T-cell (primary cell): ENCODE measurements around the gene ACAT1. TPM values are rescaled to one million over a fixed set of nuclear protein-coding genes. Genes with fewer than 3 reads are reported as not detected.
A peak's percentile ranks its signal among the peaks of the same experiment; 100 is the strongest.

Experiments used
- ATAC-seq, 4 experiments: fragments of 200-7000 bp in 3 of 4; fragments of 150-1000 bp in 1 of 4; cut with Tn5 transposase; replicated peaks in 1 of 4; 1 replicate in 3 of 4; 2 replicates in 1 of 4; pipeline ENCODE4 v1.10.0; 2021; ENCODE audit warnings: moderate library complexity in 3 of 4, mild to moderate bottlenecking in 2 of 4, moderate number of reproducible peaks in 1 of 4
- CTCF ChIA-PET, 2 donors: fragments of 300-600 bp; sonication (Branson Sonifier 250); formaldehyde crosslinking; loops; one replicate each; lab custom pipeline; 2022; ENCODE audit warnings: antibody characterized with exemption in 2 of 2; lab: Charles Lee
- POLR2A ChIA-PET, 2 donors: fragments of 300-600 bp; sonication (Branson Sonifier 250); formaldehyde crosslinking; loops; one replicate each; lab custom pipeline; 2022; ENCODE audit warnings: antibody characterized with exemption in 2 of 2; lab: Charles Lee
- DNase-seq, 35 experiments: peaks; one replicate each; pipeline versions ENCODE4 v3.0.0 to v3.0.0-alpha.2; 2013 to 2023
- H3K27ac ChIP-seq: one replicate; pipeline ENCODE4 v1.5.1; 2013; ENCODE audit warnings: low read length
- H3K27me3 ChIP-seq, 2 experiments: replicated peaks in 1 of 2; 1 replicate in 1 of 2; 2 replicates in 1 of 2; pipeline versions ENCODE4 v1.6.1 to v1.7.0; 2013; ENCODE audit warnings: low read length in 1 of 2, mixed read lengths in 1 of 2; ENCODE audit not compliant: control insufficient read depth in 2 of 2, insufficient read depth in 2 of 2; ENCODE audit errors: extremely low read depth in 1 of 2
- H3K36me3 ChIP-seq, 2 donors: 1 replicate in 1 of 2; 2 replicates in 1 of 2; pipeline versions ENCODE4 v1.6.1 to v1.7.0; 2013; ENCODE audit warnings: low read length in 1 of 2; ENCODE audit not compliant: control insufficient read depth in 2 of 2, insufficient read depth in 1 of 2; ENCODE audit errors: extremely low read depth in 1 of 2
- H3K4me1 ChIP-seq, 2 experiments: 1 replicate in 1 of 2; 2 replicates in 1 of 2; pipeline versions ENCODE4 v1.6.1 to v1.7.0; 2013; ENCODE audit warnings: low read length in 2 of 2, mixed read lengths in 1 of 2; ENCODE audit not compliant: insufficient read depth in 2 of 2, control insufficient read depth in 1 of 2; ENCODE audit errors: extremely low read depth in 1 of 2
- H3K4me3 ChIP-seq, 2 donors: 1 replicate in 1 of 2; 2 replicates in 1 of 2; pipeline versions ENCODE4 v1.5.1 to v1.7.0; 2013; ENCODE audit warnings: mild to moderate bottlenecking in 2 of 2, low read length in 1 of 2, moderate library complexity in 1 of 2; ENCODE audit not compliant: control insufficient read depth in 1 of 2; ENCODE audit errors: extremely low read depth in 1 of 2
- H3K9me3 ChIP-seq: 2 replicates; pipeline ENCODE4 v1.7.0; 2013
- H3K27ac Mint-ChIP-seq, 2 donors: one replicate each; pipeline ENCODE4 v1.8.0; 2020 to 2021; ENCODE audit warnings: mild to moderate bottlenecking in 2 of 2, mixed read lengths in 2 of 2
- H3K27me3 Mint-ChIP-seq, 2 donors: one replicate each; pipeline ENCODE4 v1.8.0; 2021 to 2022; ENCODE audit warnings: mixed read lengths in 2 of 2
- H3K36me3 Mint-ChIP-seq: one replicate; pipeline ENCODE4 v1.8.0; 2021; ENCODE audit warnings: mixed read lengths
- H3K4me1 Mint-ChIP-seq, 3 donors: one replicate each; pipeline ENCODE4 v1.8.0; 2020 to 2022; ENCODE audit warnings: mixed read lengths in 3 of 3, mild to moderate bottlenecking in 1 of 3
- H3K4me3 Mint-ChIP-seq, 3 donors: one replicate each; pipeline ENCODE4 v1.8.0; 2020 to 2022; ENCODE audit warnings: mild to moderate bottlenecking in 3 of 3, mixed read lengths in 3 of 3, moderate library complexity in 3 of 3
- H3K9me3 Mint-ChIP-seq, 3 donors: one replicate each; pipeline ENCODE4 v1.8.0; 2020 to 2022; ENCODE audit warnings: mixed read lengths in 3 of 3
- WGBS: methylation state at CpG from one replicate; pipeline ENCODE4 v1.1.5; 2013; ENCODE audit warnings: missing lambda C conversion rate; ENCODE audit not compliant: insufficient coverage; 5-methylcytosine and 5-hydroxymethylcytosine counted together
- total RNA-seq, 35 experiments: library from RNA in 6 of 35; stranded (reverse) in 6 of 35; fragments of 120-200 nt in 1 of 35; gene quantifications; one replicate each; pipeline versions ENCODE4 v1.2.1 to v1.2.4 and lab custom pipeline; 2013 to 2026

ACAT1 gene
- total RNA-seq, result 10 to 100 TPM; 19.0 to 29.5 (median 23.0) TPM
- 24.7 TPM for total RNA-seq (2013)
- 11.0 to 66.9 (median 23.3) reads per million in 29 experiments for total RNA-seq (lab: John Stamatoyannopoulos, UW)

DNA sequence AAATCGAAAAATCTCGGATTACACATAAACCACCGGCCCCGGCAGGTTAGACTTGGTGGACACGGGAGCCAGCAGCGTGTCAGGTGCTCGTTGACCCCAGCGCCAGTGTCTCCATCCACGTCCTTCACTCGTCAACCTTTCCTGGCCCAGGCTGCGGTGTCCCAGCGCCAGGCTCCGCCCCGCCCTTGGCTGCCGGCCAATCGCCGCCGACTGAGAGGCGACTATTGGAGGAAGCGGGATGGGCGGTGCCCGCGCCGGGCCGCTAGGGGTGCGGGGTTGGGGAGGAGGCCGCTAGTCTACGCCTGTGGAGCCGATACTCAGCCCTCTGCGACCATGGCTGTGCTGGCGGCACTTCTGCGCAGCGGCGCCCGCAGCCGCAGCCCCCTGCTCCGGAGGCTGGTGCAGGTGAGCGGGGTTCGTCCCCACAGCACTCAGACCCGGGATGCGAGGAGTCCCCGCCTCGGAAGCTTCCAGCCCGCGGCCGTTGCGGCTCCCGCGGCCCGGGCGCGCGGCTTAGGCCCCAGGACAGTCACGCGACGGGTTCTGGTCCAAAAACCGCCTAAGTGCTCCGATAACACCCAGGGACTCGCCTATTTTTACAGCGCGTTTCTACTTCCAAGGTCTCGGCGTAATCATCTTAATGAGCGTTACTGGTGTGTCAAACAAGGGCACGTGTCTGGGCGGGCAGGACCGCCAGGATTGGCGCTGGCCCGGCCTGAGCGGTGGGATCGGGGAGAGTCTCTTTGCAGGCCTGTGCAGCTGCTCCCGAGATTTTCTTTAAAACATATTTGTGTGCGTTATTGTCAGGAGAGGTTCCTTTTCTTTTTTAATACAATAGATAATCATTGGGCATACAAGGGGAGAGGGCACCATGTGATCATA is at the start of gene ACAT1:
Gene ACAT1 (plus strand): TSS at position 294 of the 882 bp plus-strand sequence. CDS start 40 bp downstream, at position 334.
- ATAC-seq, result peak; percentile 99
- peak; percentile 88 to 98 (median 94) for DNase-seq

GRCh38 chr11:108084811-108085210 is 36.6 kb upstream of the ACAT1 start:
- ATAC-seq, result no peak
- Mint-ChIP-seq H3K36me3 (peaks cover 57% of the 10 kb centered on the region), H3K27me3 (no peaks in the 10 kb centered on the region), H3K4me3 (no peak overlapping the region), H3K27ac (peak overlapping the region in 1 of 2 donors; percentile 37), H3K9me3 (no peaks in the 10 kb centered on the region), H3K4me1 (no peaks in the 10 kb centered on the region)
- WGBS, result no CpG with 5 or more reads among the region's 1 CpG
- Histone ChIP-seq H3K4me3 (no peak overlapping the region), H3K4me1 (no peaks in the 10 kb centered on the region), H3K27me3 (no peaks in the 10 kb centered on the region), H3K9me3 (no peaks in the 10 kb centered on the region), H3K27ac (no peak overlapping the region), H3K36me3 (peaks cover 11 to 44% of the 10 kb centered on the region in 2 donors)
- no peak for DNase-seq
- CTCF ChIA-PET, result no interaction called here
- POLR2A ChIA-PET, result no interaction called here

More for the DNA sequence above, at the start of gene ACAT1:
- peaks cover 40 to 47% (median 42%) of the 10 kb centered on the region in 3 donors for H3K4me1 Mint-ChIP-seq
- no peaks in the 10 kb centered on the region for H3K27me3 Mint-ChIP-seq
- H3K27me3 ChIP-seq, result no peaks in the 10 kb centered on the region
- peak within 1 kb of the TSS; percentile 50 for H3K27ac ChIP-seq
- H3K9me3 ChIP-seq, result no peaks in the 10 kb centered on the region
- peak within 1 kb of the TSS; percentile 88 to 94 (median 94) for H3K4me3 Mint-ChIP-seq
- peaks cover 4% of the 10 kb centered on the region for H3K36me3 Mint-ChIP-seq
- H3K4me3 ChIP-seq, result peak within 1 kb of the TSS; percentile 76 to 79
- under 1% methylated on average over 63 of the region's 73 CpGs for whole genome bisulfite sequencing
- H3K36me3 ChIP-seq, result no peaks in the 10 kb centered on the region
- CTCF ChIA-PET, result interaction anchor here in 1 of 2 donors (0.7 kb wide), 1 partner anchor 413 kb away, joined by 3 read pairs; no protein-coding TSS in a partner anchor
- POLR2A ChIA-PET, result no interaction called here
- H3K27ac Mint-ChIP-seq, result peak within 1 kb of the TSS; percentile 83 to 90
- H3K9me3 Mint-ChIP-seq, result no peaks in the 10 kb centered on the region
- peaks cover 0 to 33% of the 10 kb centered on the region in 2 experiments for H3K4me1 ChIP-seq

DNA sequence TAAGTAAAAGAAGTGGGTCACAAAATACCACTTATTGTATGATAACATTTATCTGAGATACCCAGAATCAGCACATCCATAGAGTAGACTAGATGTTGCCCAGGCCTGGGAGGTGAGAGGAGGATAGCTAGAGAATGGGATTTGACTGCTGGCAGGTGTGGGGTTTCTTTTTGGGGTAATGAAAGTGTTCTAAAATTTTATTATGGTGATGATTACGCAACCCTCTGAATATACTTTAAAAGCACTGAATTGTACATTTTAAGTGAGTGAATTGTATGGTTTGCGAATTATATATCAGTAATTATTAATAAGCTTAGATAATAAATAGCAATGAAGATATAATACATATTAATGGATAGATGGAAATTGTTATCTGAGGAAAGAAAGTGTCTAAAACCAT is 35.7 kb upstream of the ACAT1 start:
- H3K27ac ChIP-seq, result no peak overlapping the region
- no peak overlapping the region for H3K27ac Mint-ChIP-seq
- POLR2A ChIA-PET, result interaction anchor here in 1 of 2 donors (0.5 kb wide), 1 partner anchor 431 kb away, joined by 3 read pairs; no protein-coding TSS in a partner anchor
- no peaks in the 10 kb centered on the region for H3K9me3 ChIP-seq
- CTCF ChIA-PET, result interaction anchor here in 1 of 2 donors (0.5 to 0.6 kb wide), 2 partner anchors 10 to 166 kb away, joined by 4 to 7 read pairs; no protein-coding TSS in a partner anchor
- DNase-seq (no peak), ATAC-seq (no peak)
- peaks cover 52% of the 10 kb centered on the region for H3K36me3 Mint-ChIP-seq
- no peak overlapping the region for H3K4me3 Mint-ChIP-seq
- WGBS, result no CpG with 5 or more reads among the region's 2 CpGs
- H3K27me3 Mint-ChIP-seq, result no peaks in the 10 kb centered on the region
- no peaks in the 10 kb centered on the region for H3K4me1 Mint-ChIP-seq
- H3K9me3 Mint-ChIP-seq, result no peaks in the 10 kb centered on the region
- H3K27me3 ChIP-seq, result no peaks in the 10 kb centered on the region
- H3K36me3 ChIP-seq, result peaks cover 6 to 40% of the 10 kb centered on the region in 2 donors
- no peaks in the 10 kb centered on the region for H3K4me1 ChIP-seq
- no peak overlapping the region for H3K4me3 ChIP-seq

- no peak overlapping the region for H3K4me3 Mint-ChIP-seq
Measured at GRCh38 chr11:108092134-108092533, 29.2 kb upstream of the ACAT1 start.

GRCh38 chr11:108093128-108093904 is 28.1 kb upstream of the ACAT1 start:
- ChIA-PET POLR2A (no interaction called here), CTCF (no interaction called here)
- Mint-ChIP-seq H3K4me1 (no peaks in the 10 kb centered on the region), H3K36me3 (peaks cover 36% of the 10 kb centered on the region), H3K9me3 (no peaks in the 10 kb centered on the region), H3K27me3 (no peaks in the 10 kb centered on the region), H3K4me3 (no peak overlapping the region), H3K27ac (peak overlapping the region; percentile 9 to 30)
- Histone ChIP-seq H3K4me3 (no peak overlapping the region), H3K4me1 (no peaks in the 10 kb centered on the region), H3K27ac (no peak overlapping the region), H3K27me3 (no peaks in the 10 kb centered on the region), H3K36me3 (peaks cover 4 to 54% of the 10 kb centered on the region in 2 donors), H3K9me3 (no peaks in the 10 kb centered on the region)
- no peak for ATAC-seq
- no peak for DNase-seq
- no CpG with 5 or more reads among the region's 4 CpGs for WGBS

More at GRCh38 chr11:108092134-108092533, 29.2 kb upstream of the ACAT1 start:
- Histone ChIP-seq H3K36me3 (peaks cover 4 to 50% of the 10 kb centered on the region in 2 donors), H3K9me3 (no peaks in the 10 kb centered on the region), H3K4me1 (no peaks in the 10 kb centered on the region), H3K27me3 (no peaks in the 10 kb centered on the region), H3K27ac (no peak overlapping the region), H3K4me3 (no peak overlapping the region)
- DNase-seq (no peak), ATAC-seq (no peak)
- Mint-ChIP-seq H3K4me1 (no peaks in the 10 kb centered on the region), H3K9me3 (no peaks in the 10 kb centered on the region), H3K36me3 (peaks cover 32% of the 10 kb centered on the region), H3K27ac (no peak overlapping the region), H3K27me3 (no peaks in the 10 kb centered on the region)
- ChIA-PET CTCF (interaction anchor here (0.6 to 0.7 kb wide), 3 partner anchors 158 to 712 kb away, joined by 3 to 4 read pairs (median 3); no protein-coding TSS in a partner anchor), POLR2A (interaction anchor here in 1 of 2 donors (0.8 kb wide), 1 partner anchor 17 kb away, joined by 5 read pairs; no protein-coding TSS in a partner anchor)
- no CpG with 5 or more reads among the region's 2 CpGs for WGBS

DNA sequence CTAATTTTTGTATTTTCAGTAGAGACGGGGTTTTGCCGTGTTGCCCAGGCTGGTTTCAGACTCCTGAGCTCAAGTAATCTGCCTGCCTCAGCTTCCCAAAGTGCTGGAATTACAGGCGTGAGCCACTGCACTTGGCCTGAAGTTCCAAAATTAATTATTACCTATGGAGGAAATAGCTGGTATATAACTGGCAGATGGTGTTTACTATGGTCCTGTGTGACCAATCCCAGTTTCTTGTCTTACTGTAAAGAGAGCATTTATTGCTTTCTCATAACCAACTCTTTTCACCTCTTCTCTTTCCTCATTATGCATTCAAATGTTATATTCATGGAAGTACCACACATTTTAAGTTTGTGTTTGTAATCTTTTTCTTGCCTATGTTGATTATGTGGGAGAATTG is 24.2 kb upstream of the ACAT1 start:
- Histone ChIP-seq H3K27me3 (no peaks in the 10 kb centered on the region), H3K4me3 (no peak overlapping the region), H3K9me3 (no peaks in the 10 kb centered on the region), H3K36me3 (peaks cover 0 to 51% of the 10 kb centered on the region in 2 donors), H3K4me1 (no peaks in the 10 kb centered on the region), H3K27ac (no peak overlapping the region)
- no peak overlapping the region for H3K27ac Mint-ChIP-seq
- H3K4me1 Mint-ChIP-seq, result no peaks in the 10 kb centered on the region
- no peak overlapping the region for H3K4me3 Mint-ChIP-seq
- ChIA-PET CTCF (interaction anchor here in 1 of 2 donors (0.6 kb wide), 1 partner anchor 44 kb away, joined by 3 read pairs; no protein-coding TSS in a partner anchor), POLR2A (interaction anchor here in 1 of 2 donors (0.6 kb wide), 1 partner anchor 118 kb away, joined by 3 read pairs; no protein-coding TSS in a partner anchor)
- H3K36me3 Mint-ChIP-seq, result peaks cover 41% of the 10 kb centered on the region
- no peak for ATAC-seq
- no peaks in the 10 kb centered on the region for H3K27me3 Mint-ChIP-seq
- no peak for DNase-seq
- 100% methylated on average over 2 of the region's 3 CpGs for WGBS
- no peaks in the 10 kb centered on the region for H3K9me3 Mint-ChIP-seq
